ENCODE data around the gene PCCA. TPM values are rescaled to one million over a fixed set of nuclear protein-coding genes. Genes with fewer than 3 reads are reported as not detected.

PCCA gene
- polyA plus RNA-seq, 1 experiment, result 22.6 TPM

DNA sequence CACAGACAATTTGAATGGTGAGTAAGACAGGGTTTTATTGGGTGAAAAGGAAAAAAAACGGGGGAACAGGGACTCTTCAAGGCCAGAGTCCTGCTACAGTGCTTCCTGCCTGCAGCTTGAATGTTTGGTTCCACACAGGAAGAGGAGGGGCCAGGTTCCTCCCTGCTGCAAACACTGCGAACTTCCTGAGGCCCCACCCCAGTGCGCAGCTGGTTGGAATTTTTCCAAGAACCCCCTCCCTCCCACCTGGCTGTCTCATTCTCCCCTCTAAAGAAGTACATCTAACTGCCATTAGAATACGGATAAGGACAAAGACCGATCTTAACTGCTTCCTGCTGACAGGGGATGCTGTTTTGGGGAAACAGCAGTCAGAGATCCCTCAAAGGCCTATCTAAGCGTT is 314.8 kb downstream of the PCCA start:
- Histone ChIP-seq H3K9me3 (ENCODE audit: control insufficient read depth, insufficient read depth, low read length) (peaks cover 19% of the 10 kb centered on the region), H3K4me3 (ENCODE audit: low read depth, low read length) (no peak overlapping the region), H3K27ac (ENCODE audit: low read depth, low read length) (no peak overlapping the region), H3K27me3 (ENCODE audit: control insufficient read depth, insufficient read depth, low read length) (no peaks in the 10 kb centered on the region)
- ChIA-PET CTCF (no interaction called here), POLR2A (no interaction called here)
- DNase-seq (ENCODE audit: low read depth, low spot score), result no peak
- TF ChIP-seq, protein P1, sequence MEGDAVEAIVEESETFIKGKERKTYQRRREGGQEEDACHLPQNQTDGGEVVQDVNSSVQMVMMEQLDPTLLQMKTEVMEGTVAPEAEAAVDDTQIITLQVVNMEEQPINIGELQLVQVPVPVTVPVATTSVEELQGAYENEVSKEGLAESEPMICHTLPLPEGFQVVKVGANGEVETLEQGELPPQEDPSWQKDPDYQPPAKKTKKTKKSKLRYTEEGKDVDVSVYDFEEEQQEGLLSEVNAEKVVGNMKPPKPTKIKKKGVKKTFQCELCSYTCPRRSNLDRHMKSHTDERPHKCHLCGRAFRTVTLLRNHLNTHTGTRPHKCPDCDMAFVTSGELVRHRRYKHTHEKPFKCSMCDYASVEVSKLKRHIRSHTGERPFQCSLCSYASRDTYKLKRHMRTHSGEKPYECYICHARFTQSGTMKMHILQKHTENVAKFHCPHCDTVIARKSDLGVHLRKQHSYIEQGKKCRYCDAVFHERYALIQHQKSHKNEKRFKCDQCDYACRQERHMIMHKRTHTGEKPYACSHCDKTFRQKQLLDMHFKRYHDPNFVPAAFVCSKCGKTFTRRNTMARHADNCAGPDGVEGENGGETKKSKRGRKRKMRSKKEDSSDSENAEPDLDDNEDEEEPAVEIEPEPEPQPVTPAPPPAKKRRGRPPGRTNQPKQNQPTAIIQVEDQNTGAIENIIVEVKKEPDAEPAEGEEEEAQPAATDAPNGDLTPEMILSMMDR (IDR thresholded peaks at IDR 0.05; ENCODE audit: low read depth, low read length), result no peak

DNA sequence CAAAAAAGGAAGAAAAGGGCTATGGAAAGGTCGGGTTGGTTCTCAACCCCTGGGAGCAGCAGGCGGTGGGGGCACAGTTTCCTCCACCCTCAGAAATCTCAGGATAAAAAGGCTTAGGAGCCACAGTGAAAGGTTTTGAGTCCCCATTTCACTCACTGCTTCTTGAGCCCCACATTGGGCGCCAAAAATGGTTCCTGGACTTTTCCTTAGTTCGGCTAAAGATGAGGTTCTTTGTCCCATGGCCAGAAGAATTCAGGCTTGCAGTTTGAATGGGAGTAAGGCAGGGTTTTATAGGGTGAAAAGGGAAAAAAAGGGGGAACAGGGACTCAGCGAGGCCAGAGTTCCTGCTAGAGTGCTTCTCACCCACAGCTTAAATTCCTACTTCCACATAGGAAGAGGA is 320.2 kb downstream of the PCCA start:
- TF ChIP-seq, protein P1 (IDR thresholded peaks at IDR 0.05; ENCODE audit: low read depth, low read length), result no peak
- DNase-seq (ENCODE audit: low read depth, low spot score), result no peak
- Histone ChIP-seq H3K27ac (ENCODE audit: low read depth, low read length) (no peak overlapping the region), H3K4me3 (ENCODE audit: low read depth, low read length) (no peak overlapping the region), H3K27me3 (ENCODE audit: control insufficient read depth, insufficient read depth, low read length) (no peaks in the 10 kb centered on the region), H3K9me3 (ENCODE audit: control insufficient read depth, insufficient read depth, low read length) (peaks cover 38% of the 10 kb centered on the region)
- ChIA-PET POLR2A (no interaction called here), CTCF (no interaction called here)

- Histone ChIP-seq H3K27me3 (ENCODE audit: control insufficient read depth, insufficient read depth, low read length) (no peaks in the 10 kb centered on the region), H3K9me3 (ENCODE audit: control insufficient read depth, insufficient read depth, low read length) (no peaks in the 10 kb centered on the region), H3K4me3 (ENCODE audit: low read depth, low read length) (no peak overlapping the region), H3K27ac (ENCODE audit: low read depth, low read length) (no peak overlapping the region)
- TF ChIP-seq, protein P1 (IDR thresholded peaks at IDR 0.05; ENCODE audit: low read depth, low read length), result no peak
- CTCF ChIA-PET, result no interaction called here
- DNase-seq (ENCODE audit: low read depth, low spot score), result no peak
- POLR2A ChIA-PET, result no interaction called here
These were observed 334.5 kb downstream of the PCCA start for GRCh38 chr13:100423375-100423774.

DNA sequence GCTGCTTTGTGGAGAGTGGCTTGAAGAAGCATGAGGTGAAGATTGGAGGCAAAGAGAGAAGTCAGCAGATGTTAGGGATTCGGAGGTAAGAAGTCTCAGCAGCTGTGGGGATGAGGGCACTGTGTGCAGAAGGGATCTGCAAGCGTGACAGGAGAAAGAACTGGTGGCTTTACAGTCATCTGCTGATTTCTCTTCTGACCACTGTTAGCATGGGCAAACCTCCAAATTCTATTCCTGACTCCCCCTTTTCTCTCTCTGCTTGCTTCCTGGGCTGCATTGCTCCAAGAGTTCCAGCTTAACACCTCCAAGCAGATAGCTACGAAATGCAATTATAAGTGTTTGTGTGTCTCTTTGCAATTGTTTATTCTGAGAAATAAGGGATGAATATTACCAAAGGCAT is 340.1 kb downstream of the PCCA start:
- POLR2A ChIA-PET, result no interaction called here
- DNase-seq (ENCODE audit: low read depth, low spot score), result no peak
- Histone ChIP-seq H3K4me3 (ENCODE audit: low read depth, low read length) (no peak overlapping the region), H3K9me3 (ENCODE audit: control insufficient read depth, insufficient read depth, low read length) (no peaks in the 10 kb centered on the region), H3K27ac (ENCODE audit: low read depth, low read length) (no peak overlapping the region), H3K27me3 (ENCODE audit: control insufficient read depth, insufficient read depth, low read length) (no peaks in the 10 kb centered on the region)
- CTCF ChIA-PET, result no interaction called here
- TF ChIP-seq, protein P1 (IDR thresholded peaks at IDR 0.05; ENCODE audit: low read depth, low read length), result no peak

DNA sequence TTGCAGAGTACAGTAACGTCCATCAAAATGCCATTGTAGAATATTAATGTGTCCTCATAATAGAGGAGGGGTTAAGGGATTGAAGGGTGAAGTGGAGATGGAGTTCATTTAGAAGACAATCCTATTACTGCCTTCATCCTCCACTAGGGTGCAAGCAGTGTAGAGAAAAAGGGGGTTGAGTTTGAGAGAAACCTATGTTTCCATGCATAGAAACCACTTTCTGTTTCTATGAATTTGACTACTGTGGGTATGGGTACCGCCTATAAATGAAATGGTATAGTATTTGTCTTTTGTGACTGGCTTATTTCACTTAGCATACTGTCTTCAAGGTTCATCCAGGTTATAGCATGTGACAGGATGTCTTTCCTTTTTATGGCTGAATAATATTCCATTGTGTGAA is 343.7 kb downstream of the PCCA start:
- no peak for DNase-seq (ENCODE audit: low read depth, low spot score)
- ChIA-PET POLR2A (no interaction called here), CTCF (no interaction called here)
- Histone ChIP-seq H3K4me3 (ENCODE audit: low read depth, low read length) (no peak overlapping the region), H3K27ac (ENCODE audit: low read depth, low read length) (no peak overlapping the region), H3K9me3 (ENCODE audit: control insufficient read depth, insufficient read depth, low read length) (no peaks in the 10 kb centered on the region), H3K27me3 (ENCODE audit: control insufficient read depth, insufficient read depth, low read length) (no peaks in the 10 kb centered on the region)
- TF ChIP-seq, protein P1 (IDR thresholded peaks at IDR 0.05; ENCODE audit: low read depth, low read length), result no peak

Measured in AG04450 (cell line).